Activated CD8-positive, alpha-beta memory T cell treated with anti-CD3 and anti-CD28 coated beads, Interleukin-2, amount 50 U/mL, for 48 hours (primary cell): Measurements from ENCODE around the gene C10orf90.

Source experiments
- DNase-seq: peaks from one replicate; pipeline ENCODE4 v3.0.0-alpha.2; 2020

Gene C10orf90

GRCh38 chr10:126674741-126675515, 4.4 kb upstream of the C10orf90 start:
- DNase-seq, result no peak

- DNase-seq, result no peak
These were observed 3.1 kb upstream of the C10orf90 start for GRCh38 chr10:126673565-126673964.

GRCh38 chr10:126671402-126671975, 996 bp upstream of the C10orf90 start:
- no peak for DNase-seq

- DNase-seq, result no peak
These were observed 385 bp upstream of the C10orf90 start for GRCh38 chr10:126670895-126671261.

- no peak for DNase-seq
These were observed 1.3 kb downstream of the C10orf90 start for GRCh38 chr10:126669168-126669567.

- no peak for DNase-seq
These were observed 2.0 kb downstream of the C10orf90 start for GRCh38 chr10:126668505-126668904.

GRCh38 chr10:126667568-126667967, 2.9 kb downstream of the C10orf90 start:
- DNase-seq, result no peak

- no peak for DNase-seq
These were observed 5.3 kb downstream of the C10orf90 start for GRCh38 chr10:126665207-126665606.

GRCh38 chr10:126663880-126664279, 6.6 kb downstream of the C10orf90 start:
- DNase-seq, result no peak

- no peak for DNase-seq
These were observed 7.2 kb downstream of the C10orf90 start for GRCh38 chr10:126663328-126663727.

GRCh38 chr10:126661841-126662515, 8.5 kb downstream of the C10orf90 start:
- no peak for DNase-seq

- DNase-seq, result no peak
These were observed 9.1 kb downstream of the C10orf90 start for GRCh38 chr10:126661356-126661755.

- no peak for DNase-seq
These were observed 10.7 kb downstream of the C10orf90 start for GRCh38 chr10:126659750-126660149.

GRCh38 chr10:126658928-126659327, 11.6 kb downstream of the C10orf90 start:
- DNase-seq, result no peak

- no peak for DNase-seq
These were observed 15.9 kb downstream of the C10orf90 start for GRCh38 chr10:126654579-126654978.

GRCh38 chr10:126651467-126651866, 19.0 kb downstream of the C10orf90 start:
- no peak for DNase-seq

GRCh38 chr10:126650161-126650560, 20.3 kb downstream of the C10orf90 start:
- no peak for DNase-seq

- DNase-seq, result no peak
These were observed 23.4 kb downstream of the C10orf90 start for GRCh38 chr10:126647116-126647515.

GRCh38 chr10:126646110-126646509, 24.4 kb downstream of the C10orf90 start:
- no peak for DNase-seq

GRCh38 chr10:126640401-126640800, 30.1 kb downstream of the C10orf90 start:
- no peak for DNase-seq

- no peak for DNase-seq
These were observed 31.4 kb downstream of the C10orf90 start for GRCh38 chr10:126639084-126639483.

- DNase-seq, result no peak
These were observed 32.0 kb downstream of the C10orf90 start for GRCh38 chr10:126638542-126638941.

GRCh38 chr10:126637501-126637900, 33.0 kb downstream of the C10orf90 start:
- DNase-seq, result no peak

- no peak for DNase-seq
These were observed 35.6 kb downstream of the C10orf90 start for GRCh38 chr10:126634911-126635310.
